HG03565 (cell line): ENCODE measurements around the gene MYBL2.
"Not testable (repeated sequence)": the region's sequence is repeated elsewhere in the genome, so short reads cannot be mapped to it uniquely, and the experiment has no call there.

Experiments
- ATAC-seq: cut with Tn5 transposase; IDR thresholded peaks from one replicate; pipeline ENCODE4 v1.9.1; 2021; ENCODE audit warnings: mild to moderate bottlenecking, moderate library complexity; ENCODE audit not compliant: unreplicated experiment

MYBL2 gene

GRCh38 chr20:43666376-43667328 is at the start of gene MYBL2:
MYBL2 (plus strand) TSS chr20:43667114; CDS start chr20:43667284, 170 bp downstream.
- ATAC-seq = peak; percentile 68

DNA sequence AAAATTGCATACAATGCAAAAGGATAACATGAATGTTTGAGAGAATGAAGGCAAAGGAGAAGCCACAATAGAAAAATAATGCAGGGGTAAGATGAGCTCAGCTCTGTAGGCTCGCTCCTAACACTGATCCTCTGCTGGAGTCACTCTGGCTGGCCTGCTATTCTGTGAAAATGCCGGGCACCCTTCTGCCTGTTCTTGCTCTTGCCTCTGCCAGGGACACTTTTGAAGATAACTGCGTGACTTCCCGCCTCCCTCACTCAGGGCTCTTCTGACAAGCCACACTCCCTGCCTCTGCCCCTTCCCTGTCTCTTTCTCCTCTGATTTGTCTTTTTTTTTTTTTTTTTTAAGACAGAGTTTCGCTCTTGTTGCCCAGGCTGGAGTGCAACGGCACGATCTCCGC is 35.3 kb upstream of the MYBL2 start:
- ATAC-seq = no peak

GRCh38 chr20:43636429-43636828 is 30.5 kb upstream of the MYBL2 start:
- ATAC-seq = no peak

DNA sequence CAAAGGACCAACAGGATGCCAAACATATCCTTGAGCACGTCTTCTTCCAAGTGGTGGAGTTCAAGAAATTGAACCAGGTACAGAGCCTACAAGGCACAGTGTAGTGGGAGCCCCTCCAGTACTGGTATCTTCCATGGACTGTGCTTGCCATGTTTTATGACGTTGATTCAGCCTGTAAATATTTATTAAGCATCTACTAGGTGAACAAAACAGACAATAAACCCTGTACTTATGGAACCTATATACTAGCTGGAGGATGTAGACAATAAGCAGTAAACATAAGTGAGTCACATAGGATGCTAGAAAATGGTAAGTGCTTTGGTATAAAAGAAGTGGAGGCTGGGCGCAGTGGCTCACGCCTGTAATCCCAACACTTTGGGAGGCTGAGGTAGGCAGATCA is 24.4 kb upstream of the MYBL2 start:
- no peak for ATAC-seq

- no peak for ATAC-seq
Measured at GRCh38 chr20:43650997-43651525, 15.9 kb upstream of the MYBL2 start.

DNA sequence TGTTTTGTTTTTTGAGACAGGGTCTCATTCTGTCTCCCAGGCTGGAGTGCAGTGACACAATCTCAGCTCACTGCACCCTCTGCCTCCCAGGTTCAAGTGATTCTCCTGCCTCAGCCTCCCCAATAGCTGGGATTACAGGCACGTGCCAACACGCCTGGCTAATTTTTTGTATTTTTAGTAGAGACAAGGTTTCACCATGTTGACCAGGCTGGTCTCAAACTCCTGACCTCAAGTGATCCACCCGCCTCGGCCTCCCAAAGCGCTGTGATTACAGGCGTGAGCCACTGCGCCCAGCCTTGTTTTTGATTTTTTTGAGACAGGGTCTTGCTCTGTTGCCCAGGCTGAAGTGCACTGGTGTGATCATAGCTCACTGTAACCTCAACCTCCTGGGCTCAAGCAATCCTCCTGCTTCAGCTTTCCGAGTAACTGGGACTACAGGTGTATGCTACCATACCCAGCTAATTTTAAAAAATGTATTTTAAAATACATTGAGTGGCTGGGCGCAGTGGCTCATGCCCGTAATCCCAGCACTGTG is 15.2 kb upstream of the MYBL2 start:
- ATAC-seq = not testable (repeated sequence)

DNA sequence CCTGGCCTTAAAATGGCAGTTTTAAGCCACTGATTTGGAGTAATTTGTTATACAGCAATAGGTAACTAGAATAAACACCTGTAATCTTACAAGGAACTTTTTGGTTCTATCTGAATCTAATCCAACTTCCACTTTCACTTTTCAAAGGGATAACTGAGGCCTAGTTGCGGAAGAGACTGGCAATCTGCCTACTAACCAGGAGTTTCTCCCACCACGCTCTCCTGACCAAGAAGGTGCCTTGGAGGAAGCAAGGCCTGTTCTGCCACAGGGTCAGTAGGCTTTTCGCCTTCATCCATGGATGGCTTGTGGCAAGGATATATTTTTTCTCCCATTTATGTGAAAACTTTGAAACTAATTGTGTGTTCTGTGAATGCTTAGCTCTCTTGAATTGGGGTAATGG is 12.9 kb upstream of the MYBL2 start:
- ATAC-seq = no peak

DNA sequence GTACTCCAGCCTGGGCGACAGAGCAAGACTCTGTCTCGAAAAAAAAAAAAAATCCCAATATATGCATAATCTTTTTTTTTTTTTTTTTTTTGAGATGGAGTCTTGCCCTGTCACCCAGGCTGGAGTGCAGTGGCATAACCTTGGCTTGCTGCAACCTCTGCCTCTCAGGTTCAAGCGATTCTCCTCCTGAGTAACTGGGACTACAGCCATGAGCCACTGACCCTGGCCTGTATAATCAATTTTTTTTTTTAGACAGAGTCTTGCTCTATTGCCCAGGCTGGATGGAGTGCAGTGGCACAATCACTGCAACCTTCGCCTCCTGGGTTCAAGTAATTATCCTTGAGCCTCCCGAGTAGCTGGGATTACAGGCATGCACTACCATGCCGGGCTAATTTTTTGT is 11.7 kb upstream of the MYBL2 start:
- ATAC-seq = not testable (repeated sequence)

GRCh38 chr20:43655937-43656336 is 11.0 kb upstream of the MYBL2 start:
- no peak for ATAC-seq

- ATAC-seq = no peak
Measured at GRCh38 chr20:43658069-43658722, 8.7 kb upstream of the MYBL2 start.

DNA sequence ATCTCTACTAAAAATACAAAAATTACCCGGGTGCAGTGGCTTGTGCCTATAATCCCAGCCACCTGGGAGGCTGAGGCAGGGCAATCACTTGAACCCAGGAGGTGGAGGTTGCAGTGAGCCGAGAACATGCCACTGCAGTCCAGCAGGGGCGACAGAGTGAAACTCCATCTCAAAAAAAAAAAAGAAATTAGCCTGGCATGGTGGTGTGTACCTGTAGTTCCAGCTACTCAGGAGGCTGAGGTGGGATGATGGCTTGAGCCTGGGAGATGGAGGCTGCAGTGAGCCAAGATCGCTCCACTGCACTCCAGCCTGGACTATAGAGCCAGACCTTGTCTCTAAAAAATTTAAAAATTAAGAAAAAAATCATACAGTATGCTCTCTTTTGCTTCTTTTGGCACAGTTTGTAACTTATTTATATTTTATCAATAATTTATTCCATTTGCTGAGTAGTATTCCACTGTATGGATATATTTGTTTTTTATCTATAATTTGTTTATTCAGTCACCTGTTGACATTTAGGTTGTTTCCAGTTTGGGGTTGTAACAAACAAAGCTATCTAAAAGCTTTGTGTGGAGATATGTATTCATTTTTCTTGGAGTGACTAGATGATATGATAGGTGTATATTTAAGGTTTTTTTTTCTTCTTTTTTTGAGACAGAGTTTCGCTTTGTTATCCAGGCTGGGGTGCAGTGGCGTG is 8.0 kb upstream of the MYBL2 start:
- no peak for ATAC-seq

DNA sequence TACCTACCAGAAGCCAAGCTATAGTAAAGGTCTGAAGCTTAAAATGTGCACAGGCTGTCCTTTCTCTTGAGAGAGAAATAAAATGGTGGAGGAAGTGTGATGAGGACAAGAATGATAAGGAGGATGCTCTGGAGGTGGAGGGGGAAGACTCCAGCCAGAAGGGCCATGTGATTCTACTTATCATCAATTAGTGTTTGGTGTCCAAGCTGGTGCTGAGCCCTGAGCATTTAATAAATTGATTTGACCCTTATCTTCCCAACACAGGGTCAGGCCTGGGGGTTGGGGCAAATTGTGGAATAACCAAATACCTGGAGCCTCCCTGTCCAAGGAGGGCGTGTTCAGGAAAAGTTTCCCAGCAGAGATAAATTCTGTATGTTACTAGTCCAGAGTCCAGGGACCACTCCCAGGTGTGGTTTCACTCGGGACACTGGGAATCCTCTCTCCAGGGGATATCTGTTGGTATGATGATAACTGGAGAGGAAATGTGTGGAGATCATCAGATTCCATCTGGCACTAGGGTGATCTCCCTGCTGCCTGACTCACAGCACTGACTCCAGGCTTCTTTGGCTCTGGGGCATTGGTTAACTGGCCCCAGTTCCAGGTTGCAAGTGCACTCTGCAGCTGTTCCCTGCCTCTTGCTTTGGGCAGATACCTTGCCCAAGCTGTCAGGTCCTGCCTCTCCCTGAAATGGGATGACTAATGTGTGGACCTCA is 3.8 kb upstream of the MYBL2 start:
- no peak for ATAC-seq

- ATAC-seq = no peak
Measured at GRCh38 chr20:43665466-43666176, 1.3 kb upstream of the MYBL2 start.

GRCh38 chr20:43667341-43668132 is 623 bp downstream of the MYBL2 start:
- ATAC-seq = no peak

DNA sequence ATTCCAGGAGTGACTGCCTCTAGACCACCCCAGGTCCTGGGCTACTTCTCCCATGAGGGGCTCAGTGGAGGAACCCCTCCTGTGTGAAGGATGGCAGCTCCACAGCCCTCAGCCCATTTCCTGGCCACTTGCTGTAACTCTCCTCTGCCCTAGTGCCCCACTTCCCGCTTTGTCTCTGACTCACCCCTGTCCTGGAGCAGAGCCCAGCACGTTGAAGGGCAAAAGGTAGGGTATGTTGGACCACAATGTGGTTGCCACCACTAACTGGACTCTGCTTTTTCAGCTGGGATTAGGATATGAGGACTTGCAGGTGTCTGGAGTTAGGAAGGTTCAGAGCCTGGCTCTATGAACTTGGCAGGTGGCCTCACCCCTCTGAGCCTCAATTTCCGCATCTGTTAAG is 2.4 kb downstream of the MYBL2 start:
- ATAC-seq = no peak

DNA sequence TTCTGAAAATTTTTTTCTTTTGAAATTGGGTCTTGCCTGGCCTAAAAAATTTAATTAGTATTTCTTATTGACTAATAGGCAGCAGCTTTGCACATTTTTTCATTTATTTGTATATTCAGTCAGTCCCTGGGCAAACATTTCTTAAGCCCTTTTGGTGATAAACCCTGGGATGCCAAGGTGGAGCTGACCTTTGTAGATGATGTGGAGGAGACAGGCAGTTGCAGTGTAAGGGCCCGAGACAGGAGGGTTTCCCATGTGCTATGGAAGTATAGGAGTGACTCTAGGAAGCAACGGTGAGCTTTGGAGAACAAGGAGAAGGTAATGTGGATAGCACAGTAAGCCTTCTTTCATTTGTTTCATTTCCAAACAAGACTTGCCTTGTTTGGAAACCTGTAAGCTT is 3.5 kb downstream of the MYBL2 start:
- no peak for ATAC-seq

- ATAC-seq = no peak
Measured at GRCh38 chr20:43676368-43676767, 9.5 kb downstream of the MYBL2 start.

GRCh38 chr20:43680981-43681380 is 14.1 kb downstream of the MYBL2 start:
- ATAC-seq = no peak

- no peak for ATAC-seq
Measured at GRCh38 chr20:43681468-43681942, 14.6 kb downstream of the MYBL2 start.
